PC-3 (cell line): ENCODE data around the gene WWC1.

Experiments used
- CTCF ChIP-seq: fragments of 300-600 bp; sonication (generic); conservative IDR thresholded peaks from 2 replicates; pipeline ENCODE4 v1.5.1; 2017; ENCODE audit warnings: antibody characterized with exemption, low read depth, mild to moderate bottlenecking, low read length
- EZH2 ChIP-seq: fragments of 300-600 bp; sonication (generic); IDR thresholded peaks from one replicate; pipeline ENCODE4 v1.6.1; 2017; ENCODE audit warnings: antibody characterized with exemption, mild to moderate bottlenecking, low read length; ENCODE audit not compliant: unreplicated experiment
- EZH2phosphoT487 ChIP-seq: fragments of 300-600 bp; sonication (generic); IDR thresholded peaks from 2 replicates; pipeline ENCODE4 v1.6.1; 2018; ENCODE audit warnings: mild to moderate bottlenecking, antibody characterized with exemption, low read length, borderline replicate concordance

- TF ChIP-seq EZH2 (no peak), CTCF (no peak), EZH2phosphoT487 (no peak)
These were observed 30.2 kb upstream of the WWC1 start for GRCh38 chr5:168261227-168261571.
